Thyroid gland (tissue), 4 donors: Measurements from ENCODE around the gene KIF16B. TPM values are rescaled to one million over a fixed set of nuclear protein-coding genes. Genes with fewer than 3 reads are reported as not detected.

Experiments
- DNase-seq, 2 donors: peaks; one replicate each; pipeline ENCODE4 v3.0.0-alpha.2; 2019
- H3K27ac ChIP-seq, 3 donors: fragments of 200-600 bp; sonication (generic); 1 replicate in 2 of 3; 2 replicates in 1 of 3; pipeline ENCODE4 v1.5.1; 2016 to 2019; ENCODE audit warnings: mild to moderate bottlenecking in 1 of 3, moderate library complexity in 1 of 3
- H3K27me3 ChIP-seq: fragments of 200-600 bp; sonication (generic); one replicate; pipeline ENCODE4 v1.5.1; 2019
- H3K36me3 ChIP-seq, 2 donors: fragments of 200-600 bp; sonication (generic); one replicate each; pipeline ENCODE4 v1.5.1; 2016 to 2019
- H3K4me1 ChIP-seq, 2 donors: fragments of 200-600 bp; sonication (generic); one replicate each; pipeline ENCODE4 v1.5.1; 2017 to 2019
- H3K4me3 ChIP-seq, 3 donors: fragments of 200-600 bp; sonication (generic); replicated peaks in 1 of 3; 1 replicate in 2 of 3; 2 replicates in 1 of 3; pipeline ENCODE4 v1.5.1; 2016; ENCODE audit warnings: mild to moderate bottlenecking in 1 of 3
- H3K9me3 ChIP-seq: fragments of 200-600 bp; sonication (generic); one replicate; pipeline ENCODE4 v1.5.1; 2017
- CTCF ChIP-seq, 6 experiments: fragments of 200-600 bp in 3 of 6; fragments of 450-650 bp in 3 of 6; sonication (generic) in 3 of 6; IDR thresholded peaks; one replicate each; pipeline ENCODE4 v1.5.1; 2016 to 2019; ENCODE audit warnings: antibody characterized with exemption in 6 of 6, mild to moderate bottlenecking in 2 of 6, inconsistent platforms in 1 of 6, moderate library complexity in 1 of 6
- POLR2A ChIP-seq, 2 donors: fragments of 450-650 bp; IDR thresholded peaks; one replicate each; pipeline ENCODE4 v1.6.1; 2017; ENCODE audit warnings: antibody characterized with exemption in 2 of 2, mild to moderate bottlenecking in 2 of 2, moderate library complexity in 1 of 2
- WGBS, 2 donors: methylation state at CpG; one replicate each; pipeline ENCODE4 v1.1.5; 2017; 5-methylcytosine and 5-hydroxymethylcytosine counted together
- intact Hi-C: fragments of 100-400 bp; cut with DNase I; formaldehyde crosslinking; loops from one replicate; pipeline ENCODE4 v1.15.1; 2023
- total RNA-seq, 4 donors: library from RNA; depleted of rRNA; stranded (reverse); fragments of >200 nt; gene quantifications; one replicate each; pipeline ENCODE4 v1.2.3, GENCODE V29; 2016

KIF16B gene
- total RNA-seq, 4 donors from 2014 or later: 18.5 to 32.8 (median 28.6) TPM

- TF ChIP-seq POLR2A (IDR thresholded peaks at IDR 0.05): no peak
- TF ChIP-seq CTCF (IDR thresholded peaks at IDR 0.05): no peak
- intact Hi-C loops: no loop called here
- no peaks in the 10 kb centered on the region for H3K27me3 ChIP-seq
- H3K4me1 ChIP-seq: no peaks in the 10 kb centered on the region
- H3K9me3 ChIP-seq: no peaks in the 10 kb centered on the region
- H3K36me3 ChIP-seq: no peaks in the 10 kb centered on the region
- H3K27ac ChIP-seq: no peak overlapping the region
- 85 to 91% methylated on average over 9 of the region's 9 CpGs for WGBS, 2 donors
- no peak for DNase-seq
- no peak overlapping the region for H3K4me3 ChIP-seq
Measured at GRCh38 chr20:16589623-16590022, 16.4 kb upstream of the KIF16B start.

GRCh38 chr20:16588241-16588640, 15.0 kb upstream of the KIF16B start:
- no peaks in the 10 kb centered on the region for H3K27me3 ChIP-seq
- intact Hi-C loops: no loop called here
- no peaks in the 10 kb centered on the region for H3K36me3 ChIP-seq
- H3K27ac ChIP-seq: no peak overlapping the region
- TF ChIP-seq CTCF (IDR thresholded peaks at IDR 0.05): no peak
- no peak for TF ChIP-seq POLR2A (IDR thresholded peaks at IDR 0.05)
- H3K4me3 ChIP-seq: no peak overlapping the region
- no peaks in the 10 kb centered on the region for H3K4me1 ChIP-seq
- no peak for DNase-seq
- WGBS, 2 donors: 83 to 89% methylated on average over 5 of the region's 5 CpGs
- no peaks in the 10 kb centered on the region for H3K9me3 ChIP-seq

- no peak overlapping the region for H3K27ac ChIP-seq
- H3K36me3 ChIP-seq: no peaks in the 10 kb centered on the region
- no peak overlapping the region for H3K4me3 ChIP-seq
- no peaks in the 10 kb centered on the region for H3K9me3 ChIP-seq
- WGBS, 2 donors: 70 to 72% methylated on average over 2 of the region's 2 CpGs
- no peaks in the 10 kb centered on the region for H3K27me3 ChIP-seq
- no peak for DNase-seq
- intact Hi-C loops: no loop called here
- no peak for TF ChIP-seq CTCF (IDR thresholded peaks at IDR 0.05)
- no peak for TF ChIP-seq POLR2A (IDR thresholded peaks at IDR 0.05)
- H3K4me1 ChIP-seq: no peaks in the 10 kb centered on the region
Measured at GRCh38 chr20:16587066-16587465, 13.8 kb upstream of the KIF16B start.

GRCh38 chr20:16583474-16583873, 10.2 kb upstream of the KIF16B start:
- 65 to 81% methylated on average over 2 of the region's 2 CpGs for WGBS, 2 donors

GRCh38 chr20:16581241-16581640, 8.0 kb upstream of the KIF16B start:
- DNase-seq: no peak
- WGBS, 2 donors: 91 to 94% methylated on average over 2 of the region's 2 CpGs

More at GRCh38 chr20:16583474-16583873, 10.2 kb upstream of the KIF16B start:
- H3K36me3 ChIP-seq: no peaks in the 10 kb centered on the region
- no peaks in the 10 kb centered on the region for H3K27me3 ChIP-seq
- TF ChIP-seq POLR2A (IDR thresholded peaks at IDR 0.05) (no peak), CTCF (IDR thresholded peaks at IDR 0.05) (no peak)
- H3K9me3 ChIP-seq: no peaks in the 10 kb centered on the region
- H3K4me3 ChIP-seq: no peak overlapping the region
- peaks cover 0 to 7% of the 10 kb centered on the region in 2 donors for H3K4me1 ChIP-seq
- DNase-seq: no peak
- intact Hi-C loops: no loop called here
- no peak overlapping the region for H3K27ac ChIP-seq

More at GRCh38 chr20:16581241-16581640, 8.0 kb upstream of the KIF16B start:
- no peak overlapping the region for H3K27ac ChIP-seq
- H3K4me3 ChIP-seq: no peak overlapping the region
- TF ChIP-seq CTCF (IDR thresholded peaks at IDR 0.05) (no peak), POLR2A (IDR thresholded peaks at IDR 0.05) (no peak)
- no peaks in the 10 kb centered on the region for H3K27me3 ChIP-seq
- H3K4me1 ChIP-seq: peaks cover 0 to 7% of the 10 kb centered on the region in 2 donors
- no peaks in the 10 kb centered on the region for H3K9me3 ChIP-seq
- intact Hi-C loops: no loop called here
- no peaks in the 10 kb centered on the region for H3K36me3 ChIP-seq
